GM23338 (cell line): ENCODE data around the gene ABR. TPM values are rescaled to one million over a fixed set of nuclear protein-coding genes. Genes with fewer than 3 reads are reported as not detected.

ENCODE experiments used
- ATAC-seq: fragments of 200-7000 bp; cut with Tn5 transposase; 3 replicates; pipeline ENCODE4 v1.9.1; 2020
- DNase-seq: peaks from one replicate; pipeline ENCODE4 v3.0.0-alpha.2; 2015; ENCODE audit warnings: low spot score
- H2AFZ ChIP-seq: fragments of 200-600 bp; sonication (generic); 2 replicates; pipeline ENCODE4 v1.8.0; 2016; ENCODE audit warnings: antibody characterized with exemption, mild to moderate bottlenecking, moderate library complexity
- H3F3A ChIP-seq: fragments of 200-600 bp; sonication (generic); replicated peaks from 2 replicates; pipeline ENCODE4 v1.8.0; 2017; ENCODE audit warnings: antibody characterized with exemption, mixed run types, low read depth
- H3K27ac ChIP-seq: fragments of 200-600 bp; sonication (generic); 2 replicates; pipeline ENCODE4 v1.6.1; 2016; ENCODE audit warnings: low read depth
- H3K27me3 ChIP-seq: fragments of 200-600 bp; sonication (generic); 2 replicates; pipeline ENCODE4 v1.8.0; 2016; ENCODE audit warnings: mild to moderate bottlenecking, mixed run types, moderate library complexity; ENCODE audit not compliant: insufficient read depth
- H3K36me3 ChIP-seq: fragments of 200-600 bp; sonication (generic); 2 replicates; pipeline ENCODE4 v1.8.0; 2016; ENCODE audit warnings: mild to moderate bottlenecking; ENCODE audit not compliant: insufficient read depth
- H3K4me1 ChIP-seq: fragments of 200-600 bp; sonication (generic); 2 replicates; pipeline ENCODE4 v1.8.0; 2016; ENCODE audit warnings: mild to moderate bottlenecking, moderate library complexity; ENCODE audit not compliant: insufficient read depth
- H3K4me2 ChIP-seq: fragments of 200-600 bp; sonication (generic); 2 replicates; pipeline ENCODE4 v1.7.1; 2017; ENCODE audit warnings: mixed run types
- H3K4me3 ChIP-seq: fragments of 200-600 bp; sonication (generic); 2 replicates; pipeline ENCODE4 v1.6.1; 2016; ENCODE audit warnings: mixed run types
- H3K79me2 ChIP-seq: fragments of 200-600 bp; sonication (generic); replicated peaks from 2 replicates; pipeline ENCODE4 v1.8.0; 2017; ENCODE audit warnings: mild to moderate bottlenecking; ENCODE audit not compliant: insufficient read depth
- H3K9me2 ChIP-seq: fragments of 200-600 bp; sonication (generic); 2 replicates; pipeline ENCODE4 v1.8.0; 2017; ENCODE audit not compliant: insufficient read depth
- H4K20me1 ChIP-seq: fragments of 200-600 bp; sonication (generic); replicated peaks from 2 replicates; pipeline ENCODE4 v1.8.0; 2017; ENCODE audit warnings: mild to moderate bottlenecking; ENCODE audit not compliant: insufficient read depth
- H3K27ac Mint-ChIP-seq: 2 replicates; pipeline ENCODE4 v1.8.0; 2020; ENCODE audit warnings: inconsistent platforms, mild to moderate bottlenecking, moderate library complexity, mixed read lengths
- H3K27me3 Mint-ChIP-seq: 3 replicates; pipeline ENCODE4 v1.8.0; 2022; ENCODE audit warnings: low read depth, mild to moderate bottlenecking, moderate library complexity, mixed read lengths, inconsistent platforms; ENCODE audit not compliant: insufficient read depth, poor library complexity
- H3K36me3 Mint-ChIP-seq: 3 replicates; pipeline ENCODE4 v1.8.0; 2021; ENCODE audit warnings: low read depth, mild to moderate bottlenecking, inconsistent platforms, moderate library complexity, mixed read lengths
- H3K4me1 Mint-ChIP-seq: 3 replicates; pipeline ENCODE4 v1.8.0; 2020; ENCODE audit warnings: mild to moderate bottlenecking, inconsistent platforms, mixed read lengths
- H3K4me3 Mint-ChIP-seq: 3 replicates; pipeline ENCODE4 v1.8.0; 2021; ENCODE audit warnings: moderate library complexity, mild to moderate bottlenecking, inconsistent platforms, mixed read lengths
- H3K9me3 Mint-ChIP-seq: 3 replicates; pipeline ENCODE4 v1.8.0; 2020; ENCODE audit warnings: moderate library complexity, mild to moderate bottlenecking, inconsistent platforms, mixed read lengths
- JUNB ChIP-seq: IDR thresholded peaks from one replicate; pipeline ENCODE4 v1.6.1; 2016; ENCODE audit warnings: antibody characterized with exemption; ENCODE audit not compliant: unreplicated experiment
- NANOG ChIP-seq: IDR thresholded peaks from 2 replicates; pipeline ENCODE4 v1.6.1; 2016; ENCODE audit warnings: antibody characterized with exemption, borderline replicate concordance
- POLR2AphosphoS5 ChIP-seq: IDR thresholded peaks from 2 replicates; pipeline ENCODE4 v1.6.1; 2016; ENCODE audit warnings: antibody characterized with exemption, low read depth
- REST ChIP-seq: IDR thresholded peaks from one replicate; pipeline ENCODE4 v1.6.1; 2018; ENCODE audit warnings: antibody characterized with exemption; ENCODE audit not compliant: unreplicated experiment
- ZNF114 ChIP-seq: fragments of 250-450 bp; sonication (Bioruptor Pico); IDR thresholded peaks from 2 replicates; pipeline ENCODE4 v1.5.0; 2020; ENCODE audit warnings: mild to moderate bottlenecking, moderate library complexity
- ZNF462 ChIP-seq: fragments of 250-450 bp; sonication (Bioruptor Pico); IDR thresholded peaks from 2 replicates; pipeline ENCODE4 v1.5.0; 2020; ENCODE audit warnings: mild to moderate bottlenecking, moderate library complexity
- polyA plus RNA-seq: library from polyadenylated mRNA; unstranded; fragments of >200 nt; fragmentation: Nextera tagmentation; extraction: Ambion mirVana; gene quantifications from 2 replicates; pipeline ENCODE4 v1.2.1, GENCODE V29; 2016
- total RNA-seq: library from RNA; depleted of rRNA; stranded (reverse); fragments of >200 nt; shearing (Covaris generic); gene quantifications from 2 replicates; pipeline ENCODE4 v1.2.3, GENCODE V29; 2014
- TF ChIP-seq, protein P1 (sequence below), 2 experiments: fragments of 200-600 bp in 1 of 2; sonication (generic) in 1 of 2; conservative IDR thresholded peaks; 2 replicates each; pipeline versions ENCODE4 v1.5.1 to v1.6.1; 2016 to 2017; ENCODE audit warnings: antibody characterized with exemption in 2 of 2, low read depth in 2 of 2, mild to moderate bottlenecking in 2 of 2, moderate library complexity in 1 of 2

Gene ABR
- total and polyA plus RNA-seq, 2 experiments from 2014 or later, result 15.0 to 27.7 TPM

- Histone ChIP-seq H3K27me3 (no peaks in the 10 kb centered on the region), H3K9me2 (no peaks in the 10 kb centered on the region), H3F3A (peaks cover 7% of the 10 kb centered on the region; the same call in 1 of the 2 replicates), H2AFZ (peak within 1 kb of the TSS; percentile 74), H3K4me2 (peak within 1 kb of the TSS; percentile 90), H3K4me1 (peaks cover 38% of the 10 kb centered on the region), H4K20me1 (peaks cover 15% of the 10 kb centered on the region), H3K79me2 (peaks cover 41% of the 10 kb centered on the region), H3K36me3 (no peaks in the 10 kb centered on the region), H3K4me3 (peak within 1 kb of the TSS; percentile 78), H3K27ac (peak within 1 kb of the TSS; percentile 79; the same call in 1 of the 2 replicates)
- peak; percentile 63 for ATAC-seq
- no peaks in the 10 kb centered on the region; the same call in 2 of the 3 replicates for H3K9me3 Mint-ChIP-seq
- peak within 1 kb of the TSS; percentile 85 for H3K4me3 Mint-ChIP-seq
- no peaks in the 10 kb centered on the region; the same call in 2 of the 3 replicates for H3K36me3 Mint-ChIP-seq
- peaks cover 38% of the 10 kb centered on the region for H3K4me1 Mint-ChIP-seq
- DNase-seq, result peak; percentile 78
- TF ChIP-seq REST, result no peak
- TF ChIP-seq POLR2AphosphoS5, result peak; percentile 85
- TF ChIP-seq, protein P1, sequence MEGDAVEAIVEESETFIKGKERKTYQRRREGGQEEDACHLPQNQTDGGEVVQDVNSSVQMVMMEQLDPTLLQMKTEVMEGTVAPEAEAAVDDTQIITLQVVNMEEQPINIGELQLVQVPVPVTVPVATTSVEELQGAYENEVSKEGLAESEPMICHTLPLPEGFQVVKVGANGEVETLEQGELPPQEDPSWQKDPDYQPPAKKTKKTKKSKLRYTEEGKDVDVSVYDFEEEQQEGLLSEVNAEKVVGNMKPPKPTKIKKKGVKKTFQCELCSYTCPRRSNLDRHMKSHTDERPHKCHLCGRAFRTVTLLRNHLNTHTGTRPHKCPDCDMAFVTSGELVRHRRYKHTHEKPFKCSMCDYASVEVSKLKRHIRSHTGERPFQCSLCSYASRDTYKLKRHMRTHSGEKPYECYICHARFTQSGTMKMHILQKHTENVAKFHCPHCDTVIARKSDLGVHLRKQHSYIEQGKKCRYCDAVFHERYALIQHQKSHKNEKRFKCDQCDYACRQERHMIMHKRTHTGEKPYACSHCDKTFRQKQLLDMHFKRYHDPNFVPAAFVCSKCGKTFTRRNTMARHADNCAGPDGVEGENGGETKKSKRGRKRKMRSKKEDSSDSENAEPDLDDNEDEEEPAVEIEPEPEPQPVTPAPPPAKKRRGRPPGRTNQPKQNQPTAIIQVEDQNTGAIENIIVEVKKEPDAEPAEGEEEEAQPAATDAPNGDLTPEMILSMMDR (conservative IDR thresholded peaks at IDR 0.05; ENCODE audit: low read depth in 2 of 2), result peak in 1 of 2 experiments; percentile 34; a peak in 1 of 4 replicates
- no peak for TF ChIP-seq NANOG
- H3K27me3 Mint-ChIP-seq, result peaks cover 18% of the 10 kb centered on the region
- no peak within 1 kb of the TSS for H3K27ac Mint-ChIP-seq
These were observed 200.0 kb downstream of the ABR start, which contains the start of gene NXN for GRCh38 chr17:979539-980405. TSS of gene NXN (minus strand) at chr17:979776.

- peaks cover 41% of the 10 kb centered on the region for H3K4me1 Mint-ChIP-seq
- Histone ChIP-seq H3F3A (peaks cover 7% of the 10 kb centered on the region; the same call in 1 of the 2 replicates), H3K4me3 (peak overlapping the region; percentile 67), H3K27ac (no peak overlapping the region), H3K4me2 (peak overlapping the region; percentile 69; the same call in 1 of the 2 replicates), H3K4me1 (peaks cover 38% of the 10 kb centered on the region), H3K79me2 (peaks cover 47% of the 10 kb centered on the region), H2AFZ (no peak overlapping the region), H3K27me3 (no peaks in the 10 kb centered on the region), H3K36me3 (no peaks in the 10 kb centered on the region), H3K9me2 (no peaks in the 10 kb centered on the region), H4K20me1 (peaks cover 19% of the 10 kb centered on the region)
- H3K9me3 Mint-ChIP-seq, result no peaks in the 10 kb centered on the region; the same call in 2 of the 3 replicates
- H3K27me3 Mint-ChIP-seq, result peaks cover 18% of the 10 kb centered on the region
- TF ChIP-seq ZNF462 (no peak), ZNF114 (CRISPR knock-in tag) (no peak), JUNB (no peak), NANOG (no peak)
- peak overlapping the region; percentile 55; the same call in 2 of the 3 replicates for H3K4me3 Mint-ChIP-seq
- no peak overlapping the region for H3K27ac Mint-ChIP-seq
- no peaks in the 10 kb centered on the region; the same call in 2 of the 3 replicates for H3K36me3 Mint-ChIP-seq
- ATAC-seq (peak; percentile 39), DNase-seq (no peak)
These were observed 200.6 kb downstream of the ABR start for GRCh38 chr17:979212-979538.
